Activated naive CD4-positive, alpha-beta T cell treated with anti-CD3 and anti-CD28 coated beads, Interleukin-2, amount 50 U/mL, for 24 hours (primary cell): Measurements from ENCODE around the gene MRPS6.

Source experiments
- H3K27ac Mint-ChIP-seq: one replicate; pipeline ENCODE4 v1.8.0; 2021; ENCODE audit warnings: mild to moderate bottlenecking, mixed read lengths
- H3K27me3 Mint-ChIP-seq: one replicate; pipeline ENCODE4 v1.8.0; 2021; ENCODE audit warnings: mixed read lengths
- H3K36me3 Mint-ChIP-seq: one replicate; pipeline ENCODE4 v1.8.0; 2021; ENCODE audit warnings: mixed read lengths
- H3K4me1 Mint-ChIP-seq: one replicate; pipeline ENCODE4 v1.8.0; 2021; ENCODE audit warnings: mixed read lengths
- H3K4me3 Mint-ChIP-seq: one replicate; pipeline ENCODE4 v1.8.0; 2021; ENCODE audit warnings: mild to moderate bottlenecking, mixed read lengths
- H3K9me3 Mint-ChIP-seq: one replicate; pipeline ENCODE4 v1.8.0; 2021; ENCODE audit warnings: mixed read lengths

MRPS6 gene

DNA sequence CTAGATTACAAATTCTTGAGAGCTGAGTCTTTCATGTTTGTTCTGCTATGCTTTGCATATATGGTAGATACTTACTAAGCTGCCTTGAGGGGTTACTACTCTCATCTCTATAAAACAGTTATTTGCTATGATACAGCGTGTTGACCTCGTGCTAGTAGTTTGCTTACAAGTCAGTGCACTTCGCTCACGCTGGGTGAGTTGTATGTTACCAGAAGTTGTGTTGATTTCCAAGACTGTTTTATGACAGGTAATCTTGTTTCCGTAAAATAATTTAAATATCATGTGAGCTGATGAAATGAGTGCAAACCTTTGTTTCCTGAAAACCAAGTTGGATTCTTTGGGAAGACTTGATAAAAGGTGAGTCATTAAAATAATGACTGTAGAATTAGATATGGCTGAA, 7.3 kb downstream of the MRPS6 start:
- peak overlapping the region; percentile 60 for H3K27ac Mint-ChIP-seq
- no peaks in the 10 kb centered on the region for H3K9me3 Mint-ChIP-seq
- no peaks in the 10 kb centered on the region for H3K27me3 Mint-ChIP-seq
- peaks cover 38% of the 10 kb centered on the region for H3K36me3 Mint-ChIP-seq
- H3K4me3 Mint-ChIP-seq, result peak overlapping the region; percentile 76
- H3K4me1 Mint-ChIP-seq, result peaks cover 95% of the 10 kb centered on the region

DNA sequence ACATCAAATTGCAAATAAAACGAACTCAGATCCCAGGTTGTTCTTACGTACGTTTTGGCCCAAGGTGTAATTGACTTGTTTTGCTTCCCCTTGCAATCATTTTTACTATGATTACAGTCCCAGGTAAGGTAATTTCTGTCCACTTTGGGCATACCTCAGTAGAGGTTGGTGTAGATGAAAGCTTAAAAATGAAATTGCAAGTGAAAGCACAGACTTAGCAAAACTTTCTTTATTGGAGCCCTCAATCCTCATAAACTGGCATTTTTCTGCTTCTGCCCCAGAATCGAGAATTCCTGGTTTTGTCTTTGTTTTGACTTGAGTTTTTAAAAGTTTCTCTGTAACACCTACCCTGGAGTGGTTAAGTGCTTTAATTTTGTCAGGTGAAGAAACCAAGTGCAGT, 9.4 kb downstream of the MRPS6 start:
- H3K9me3 Mint-ChIP-seq, result no peaks in the 10 kb centered on the region
- H3K4me1 Mint-ChIP-seq, result peaks cover 74% of the 10 kb centered on the region
- peak overlapping the region; percentile 45 for H3K4me3 Mint-ChIP-seq
- H3K27me3 Mint-ChIP-seq, result no peaks in the 10 kb centered on the region
- H3K27ac Mint-ChIP-seq, result peak overlapping the region; percentile 14
- H3K36me3 Mint-ChIP-seq, result peaks cover 35% of the 10 kb centered on the region

DNA sequence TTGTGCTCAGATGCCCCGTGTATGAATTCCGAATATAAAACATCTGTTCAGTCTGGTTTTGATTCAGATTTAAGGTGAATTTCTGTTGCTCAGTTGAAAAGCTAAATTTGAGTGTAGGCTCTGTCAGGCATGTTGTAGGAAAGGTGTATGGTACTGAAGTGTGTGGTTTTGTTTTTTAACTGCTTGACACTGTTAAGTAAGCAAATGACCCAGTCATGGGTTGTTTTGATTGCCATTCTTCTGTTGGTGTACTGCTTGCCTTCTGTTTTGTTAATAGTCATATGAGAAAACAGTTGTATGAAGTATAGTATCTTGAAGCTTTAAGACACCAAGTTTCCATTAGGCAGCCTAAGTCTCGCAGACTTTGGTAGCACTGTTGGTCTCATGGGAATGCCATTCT, 10.0 kb downstream of the MRPS6 start:
- Mint-ChIP-seq H3K27me3 (no peaks in the 10 kb centered on the region), H3K4me3 (peak overlapping the region; percentile 45), H3K27ac (peak overlapping the region; percentile 19), H3K9me3 (no peaks in the 10 kb centered on the region), H3K4me1 (peaks cover 68% of the 10 kb centered on the region), H3K36me3 (peaks cover 35% of the 10 kb centered on the region)

DNA sequence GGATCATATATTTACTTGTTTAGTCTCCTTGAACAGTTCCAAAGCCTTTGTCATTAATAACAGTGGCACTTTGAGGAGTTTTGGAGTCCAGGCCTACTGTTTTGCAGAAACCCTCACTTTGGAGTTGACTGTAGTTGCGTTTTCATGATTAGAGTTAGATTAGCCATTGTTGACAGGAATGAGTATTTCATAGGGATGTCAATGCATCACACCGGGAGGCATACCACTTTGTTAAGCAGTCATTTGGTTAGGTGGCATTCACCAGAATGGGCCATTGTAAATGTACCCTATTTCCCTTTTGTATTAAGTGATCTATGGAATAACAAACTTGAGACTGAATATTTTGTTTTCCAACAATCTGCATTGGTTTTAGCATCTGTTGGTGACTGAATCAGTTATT, 11.8 kb downstream of the MRPS6 start:
- Mint-ChIP-seq H3K4me1 (peaks cover 61% of the 10 kb centered on the region), H3K27me3 (no peaks in the 10 kb centered on the region), H3K9me3 (no peaks in the 10 kb centered on the region), H3K27ac (no peak overlapping the region), H3K4me3 (peak overlapping the region; percentile 9), H3K36me3 (peaks cover 33% of the 10 kb centered on the region)

DNA sequence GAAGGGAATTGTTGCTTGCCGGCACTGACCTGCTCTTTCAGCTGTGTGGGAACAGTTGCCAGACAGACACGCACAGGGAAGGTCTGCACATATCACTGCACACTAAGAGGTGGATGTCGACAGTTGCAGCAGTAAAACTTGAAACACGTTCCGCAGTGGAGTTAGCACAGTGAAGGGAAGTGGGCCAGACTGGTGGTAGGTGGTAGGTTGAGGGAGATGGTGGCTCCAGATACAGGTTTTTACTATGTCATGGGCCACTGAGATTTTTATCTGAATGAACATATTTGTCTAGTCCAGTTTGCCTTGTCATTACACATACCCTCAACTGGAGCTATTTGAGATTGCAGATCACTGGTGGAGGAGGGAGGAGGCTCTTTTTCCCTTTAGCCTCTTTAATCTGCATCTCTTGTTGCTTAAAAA, 13.5 kb downstream of the MRPS6 start:
- Mint-ChIP-seq H3K27me3 (no peaks in the 10 kb centered on the region), H3K4me1 (peaks cover 61% of the 10 kb centered on the region)

DNA sequence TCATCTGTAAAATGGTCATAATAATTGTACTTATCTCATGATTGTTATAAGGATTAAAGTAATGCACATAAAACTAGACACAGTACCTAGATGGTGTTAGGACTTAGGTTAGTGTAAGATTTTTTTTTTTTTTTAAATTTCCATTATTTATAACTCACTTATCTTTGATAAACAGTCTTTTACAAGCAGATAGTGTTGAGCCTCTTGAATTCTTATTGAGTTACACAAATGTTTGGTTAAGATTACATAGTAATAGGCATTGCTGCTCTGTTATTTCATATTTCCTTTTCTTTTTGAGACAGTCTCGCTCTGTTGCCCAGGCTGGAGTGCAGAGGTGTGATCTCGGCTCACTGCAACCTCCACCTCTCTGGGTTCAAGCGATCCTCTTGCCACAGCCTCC, 15.4 kb downstream of the MRPS6 start:
- H3K9me3 Mint-ChIP-seq, result no peaks in the 10 kb centered on the region
- no peak overlapping the region for H3K4me3 Mint-ChIP-seq
- H3K4me1 Mint-ChIP-seq, result peaks cover 59% of the 10 kb centered on the region
- no peaks in the 10 kb centered on the region for H3K27me3 Mint-ChIP-seq
- H3K36me3 Mint-ChIP-seq, result peaks cover 9% of the 10 kb centered on the region
- H3K27ac Mint-ChIP-seq, result no peak overlapping the region

More for the DNA sequence above, 13.5 kb downstream of the MRPS6 start:
- Mint-ChIP-seq H3K9me3 (no peaks in the 10 kb centered on the region), H3K27ac (no peak overlapping the region), H3K4me3 (no peak overlapping the region), H3K36me3 (peaks cover 23% of the 10 kb centered on the region)

DNA sequence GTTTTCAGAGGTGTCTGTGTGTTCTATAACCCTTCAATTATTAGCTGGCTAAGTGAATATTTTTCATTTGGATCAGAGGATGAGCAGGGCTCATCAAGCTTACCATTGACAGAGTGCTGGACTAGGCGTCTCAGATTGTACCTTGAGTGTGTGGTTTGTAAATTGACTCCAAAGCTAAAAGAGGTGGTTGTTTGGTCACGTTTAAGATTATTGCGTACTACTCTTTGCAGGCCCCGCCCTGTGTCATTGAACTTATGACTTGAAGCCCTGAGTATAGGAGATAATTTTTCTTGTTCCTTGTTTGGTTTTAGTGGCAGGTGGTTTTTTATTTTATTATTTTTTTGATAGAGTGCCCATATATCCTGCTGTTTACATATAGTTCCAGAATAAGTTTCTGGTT, 17.7 kb downstream of the MRPS6 start:
- Mint-ChIP-seq H3K36me3 (peaks cover 15% of the 10 kb centered on the region), H3K27me3 (no peaks in the 10 kb centered on the region), H3K4me1 (peaks cover 67% of the 10 kb centered on the region), H3K27ac (no peak overlapping the region), H3K4me3 (no peak overlapping the region), H3K9me3 (no peaks in the 10 kb centered on the region)

DNA sequence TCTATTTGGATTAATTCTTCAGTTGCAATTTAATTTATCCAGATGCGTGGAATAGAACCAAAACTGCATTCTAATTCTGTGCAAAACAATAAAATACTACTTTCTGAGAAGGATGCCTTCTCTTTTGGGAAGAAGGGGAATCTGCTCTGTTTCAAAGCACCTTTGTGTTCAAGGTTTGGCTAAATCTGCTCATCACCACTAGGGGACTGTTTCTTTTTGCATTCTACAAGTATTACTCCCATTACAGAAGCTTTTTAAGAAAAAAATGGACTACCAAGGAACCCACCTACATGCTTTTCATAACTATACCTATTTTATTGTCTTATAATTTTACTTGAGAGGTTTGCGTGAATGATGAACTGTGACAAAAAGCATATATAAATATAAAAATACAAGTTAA, 18.2 kb downstream of the MRPS6 start:
- Mint-ChIP-seq H3K27ac (no peak overlapping the region), H3K9me3 (no peaks in the 10 kb centered on the region), H3K4me3 (no peak overlapping the region), H3K27me3 (no peaks in the 10 kb centered on the region), H3K4me1 (peaks cover 68% of the 10 kb centered on the region), H3K36me3 (peaks cover 18% of the 10 kb centered on the region)

DNA sequence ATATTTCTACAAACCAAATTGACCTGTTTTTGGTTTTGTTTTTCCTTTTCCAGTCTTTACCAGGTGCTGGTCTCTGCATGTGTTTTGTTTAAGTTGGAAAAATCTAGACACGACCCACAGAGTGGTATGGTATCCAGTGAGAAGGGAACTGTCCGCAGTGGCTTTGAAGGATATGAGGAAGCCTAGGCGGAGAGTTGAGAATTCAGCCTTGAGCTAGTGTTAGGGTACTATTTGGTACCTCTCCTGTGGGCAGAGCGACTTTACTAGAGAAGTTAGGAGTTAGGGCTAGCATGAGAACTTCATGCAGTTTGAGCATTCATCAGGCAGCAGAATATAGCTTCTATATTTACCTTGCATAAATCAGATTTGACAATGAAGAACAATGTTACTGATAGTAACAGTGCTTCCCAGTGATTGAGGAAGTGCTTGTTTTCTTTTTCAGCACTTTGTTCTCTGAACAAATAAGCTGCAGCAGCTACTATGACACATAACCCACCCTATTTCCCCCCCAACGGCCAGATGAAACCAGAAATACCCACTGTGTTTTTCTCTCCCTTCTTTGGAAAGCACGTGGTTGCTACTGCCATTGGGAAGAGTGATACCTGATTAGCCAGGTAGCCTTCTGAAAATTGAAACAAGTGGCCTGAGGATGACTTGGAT, 19.0 kb downstream of the MRPS6 start:
- peaks cover 76% of the 10 kb centered on the region for H3K4me1 Mint-ChIP-seq
- H3K36me3 Mint-ChIP-seq, result peaks cover 25% of the 10 kb centered on the region
- H3K27me3 Mint-ChIP-seq, result no peaks in the 10 kb centered on the region
- H3K4me3 Mint-ChIP-seq, result peak overlapping the region; percentile 8
- H3K9me3 Mint-ChIP-seq, result no peaks in the 10 kb centered on the region
- no peak overlapping the region for H3K27ac Mint-ChIP-seq

DNA sequence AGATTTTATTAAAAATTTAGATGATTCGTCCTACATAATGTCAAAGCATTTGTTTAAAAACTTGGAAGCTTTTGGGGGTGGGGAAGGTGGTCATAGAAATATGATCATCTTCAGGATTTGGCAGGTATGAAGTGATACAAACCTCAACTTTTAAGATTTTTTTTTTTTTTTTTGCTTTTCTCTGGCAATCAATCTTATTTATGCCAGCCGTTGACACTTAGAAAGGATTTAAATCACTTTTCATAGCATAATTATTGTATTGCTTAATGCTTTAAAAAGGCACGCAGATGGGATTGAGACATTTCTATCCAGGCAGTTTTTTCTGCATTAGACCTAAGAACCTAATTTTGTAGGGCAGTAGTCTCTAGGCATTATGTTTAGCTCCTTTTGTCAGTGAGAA, 19.7 kb downstream of the MRPS6 start:
- Mint-ChIP-seq H3K9me3 (no peaks in the 10 kb centered on the region), H3K27me3 (no peaks in the 10 kb centered on the region), H3K36me3 (peaks cover 25% of the 10 kb centered on the region)

DNA sequence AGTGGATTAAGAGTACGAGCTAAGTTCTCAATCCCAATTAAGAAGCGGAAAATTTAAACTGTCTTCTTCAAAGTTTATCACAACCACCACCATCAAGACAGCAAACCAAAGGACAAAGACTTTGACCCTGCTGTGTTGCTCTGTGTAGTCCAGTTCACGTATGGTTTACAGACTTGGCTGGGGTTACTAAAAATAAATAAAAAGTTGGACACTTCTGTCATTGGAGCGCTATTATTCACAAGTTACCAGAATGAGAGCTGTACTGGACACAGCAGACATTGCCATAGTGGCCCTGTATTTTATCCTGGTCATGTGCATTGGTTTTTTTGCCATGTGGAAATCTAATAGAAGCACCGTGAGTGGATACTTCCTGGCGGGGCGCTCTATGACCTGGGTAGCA, 21.6 kb downstream of the MRPS6 start:
- no peak overlapping the region for H3K4me3 Mint-ChIP-seq
- H3K27me3 Mint-ChIP-seq, result no peaks in the 10 kb centered on the region
- no peaks in the 10 kb centered on the region for H3K9me3 Mint-ChIP-seq
- H3K4me1 Mint-ChIP-seq, result peaks cover 92% of the 10 kb centered on the region
- peaks cover 22% of the 10 kb centered on the region for H3K36me3 Mint-ChIP-seq
- H3K27ac Mint-ChIP-seq, result no peak overlapping the region

More for the DNA sequence above, 19.7 kb downstream of the MRPS6 start:
- H3K4me1 Mint-ChIP-seq, result peaks cover 83% of the 10 kb centered on the region
- H3K27ac Mint-ChIP-seq, result no peak overlapping the region
- H3K4me3 Mint-ChIP-seq, result no peak overlapping the region

DNA sequence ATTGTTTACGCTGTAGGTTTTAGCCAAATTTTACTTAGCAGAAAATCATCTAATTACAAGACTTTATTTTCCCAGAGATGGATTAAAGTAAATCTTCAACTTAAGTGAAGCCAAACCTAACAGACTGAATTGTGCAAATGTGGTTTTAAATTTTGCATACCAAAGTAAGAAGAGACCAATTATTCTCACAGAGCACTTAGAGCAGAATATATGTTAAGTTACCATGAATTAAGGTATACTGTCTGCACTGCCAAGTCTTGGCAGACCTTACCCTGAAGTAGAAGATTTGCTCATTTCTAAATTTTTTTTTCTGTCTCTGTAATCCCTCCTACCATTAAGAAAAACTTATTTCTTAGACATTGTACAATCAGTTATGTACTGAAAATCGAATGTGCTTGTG, 24.1 kb downstream of the MRPS6 start:
- H3K4me3 Mint-ChIP-seq, result no peak overlapping the region
- no peaks in the 10 kb centered on the region for H3K27me3 Mint-ChIP-seq
- no peaks in the 10 kb centered on the region for H3K9me3 Mint-ChIP-seq
- peaks cover 28% of the 10 kb centered on the region for H3K36me3 Mint-ChIP-seq
- H3K4me1 Mint-ChIP-seq, result peaks cover 94% of the 10 kb centered on the region
- no peak overlapping the region for H3K27ac Mint-ChIP-seq

DNA sequence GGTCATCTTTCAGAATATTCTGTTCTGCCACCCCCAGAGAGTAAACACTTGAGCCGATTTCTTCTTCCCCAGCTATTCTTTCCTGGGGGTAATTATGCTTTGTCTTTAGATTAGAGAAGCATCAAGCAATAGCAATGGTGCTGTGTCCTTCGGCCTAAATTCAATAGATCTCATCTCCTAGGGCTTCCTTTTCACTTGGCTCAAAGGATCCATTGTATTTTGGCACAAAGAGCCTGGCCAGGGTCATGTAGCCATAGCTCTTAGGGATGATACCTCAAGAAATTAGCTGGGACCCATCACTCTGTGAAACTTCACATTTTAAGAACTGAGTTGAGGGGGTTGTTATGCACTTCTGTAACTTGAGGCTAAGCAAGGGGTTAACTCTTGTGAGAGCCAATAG, 27.0 kb downstream of the MRPS6 start:
- Mint-ChIP-seq H3K4me3 (no peak overlapping the region), H3K27ac (no peak overlapping the region), H3K36me3 (peaks cover 34% of the 10 kb centered on the region), H3K27me3 (no peaks in the 10 kb centered on the region), H3K9me3 (no peaks in the 10 kb centered on the region), H3K4me1 (peaks cover 90% of the 10 kb centered on the region)

DNA sequence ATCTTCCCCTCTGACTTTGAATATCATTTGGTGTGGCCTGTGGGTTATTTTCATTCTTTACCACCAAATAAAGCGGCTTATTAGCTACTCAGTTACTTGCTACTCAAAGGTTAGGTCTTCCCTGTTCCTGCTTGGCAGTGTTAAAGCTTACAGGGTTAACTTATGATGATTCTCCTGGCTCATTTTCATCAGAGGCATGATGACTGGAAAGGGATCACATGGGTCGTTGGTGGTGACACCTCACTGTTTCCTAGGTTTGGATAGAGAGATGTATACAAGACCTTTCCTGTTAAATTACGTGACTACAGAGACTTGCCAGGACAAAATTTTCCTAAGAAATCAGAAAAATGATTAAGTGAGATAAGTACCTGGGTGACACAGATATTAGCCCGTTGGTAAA, 27.4 kb downstream of the MRPS6 start:
- Mint-ChIP-seq H3K27me3 (no peaks in the 10 kb centered on the region), H3K36me3 (peaks cover 32% of the 10 kb centered on the region), H3K9me3 (no peaks in the 10 kb centered on the region), H3K4me1 (peaks cover 90% of the 10 kb centered on the region), H3K27ac (peak overlapping the region; percentile 70), H3K4me3 (no peak overlapping the region)

DNA sequence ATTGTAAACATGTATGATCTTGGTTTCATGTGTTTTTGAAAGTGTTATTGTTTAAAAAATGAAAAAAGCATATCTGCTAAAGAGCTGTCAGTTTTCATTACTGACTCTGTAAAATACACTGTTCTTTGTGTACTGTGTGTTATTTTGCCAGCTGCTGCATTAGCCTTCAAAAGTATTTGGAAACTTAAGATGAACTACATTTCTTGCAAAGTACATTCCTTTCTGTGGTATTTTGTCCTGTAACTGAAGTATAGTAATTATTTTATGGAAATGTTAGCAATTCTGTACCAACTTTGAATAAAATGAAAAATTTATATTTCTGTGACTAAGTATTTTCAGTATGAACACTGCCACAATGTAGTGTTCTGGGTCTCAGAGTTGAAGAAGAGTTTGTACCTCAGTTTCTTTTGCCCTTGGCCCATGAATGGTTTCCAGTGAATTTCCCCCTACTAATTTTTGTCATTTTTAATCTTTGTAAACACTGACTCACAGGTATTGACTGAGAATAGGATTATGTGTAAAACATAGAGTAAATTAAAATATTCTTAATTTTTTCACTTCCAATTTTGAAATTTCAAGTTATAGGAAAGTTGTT, 32.7 kb downstream of the MRPS6 start:
- Mint-ChIP-seq H3K9me3 (no peaks in the 10 kb centered on the region), H3K27ac (no peak overlapping the region), H3K27me3 (no peaks in the 10 kb centered on the region), H3K4me1 (peaks cover 81% of the 10 kb centered on the region), H3K4me3 (no peak overlapping the region), H3K36me3 (peaks cover 28% of the 10 kb centered on the region)

DNA sequence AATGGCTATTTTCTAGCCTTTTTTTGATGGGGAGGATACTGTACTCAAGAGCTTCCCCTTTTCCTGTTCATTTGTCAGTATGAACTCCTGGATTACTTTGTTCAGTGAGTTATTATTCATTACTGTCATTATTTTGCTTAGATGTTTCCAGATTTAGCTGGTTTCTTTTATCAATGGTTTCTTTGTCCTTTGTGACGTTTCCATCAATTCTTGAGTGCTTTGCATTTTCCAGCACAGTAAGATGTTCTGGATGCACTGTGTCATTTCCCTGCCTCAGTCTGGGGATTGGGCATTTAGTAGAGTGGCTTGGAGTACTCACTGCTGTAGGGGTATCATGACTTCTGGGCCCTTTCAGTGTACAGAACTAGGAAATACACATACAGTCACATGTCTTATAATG, 34.2 kb downstream of the MRPS6 start:
- Mint-ChIP-seq H3K27me3 (no peaks in the 10 kb centered on the region), H3K27ac (no peak overlapping the region), H3K9me3 (no peaks in the 10 kb centered on the region), H3K4me1 (peaks cover 81% of the 10 kb centered on the region), H3K4me3 (no peak overlapping the region), H3K36me3 (peaks cover 32% of the 10 kb centered on the region)

DNA sequence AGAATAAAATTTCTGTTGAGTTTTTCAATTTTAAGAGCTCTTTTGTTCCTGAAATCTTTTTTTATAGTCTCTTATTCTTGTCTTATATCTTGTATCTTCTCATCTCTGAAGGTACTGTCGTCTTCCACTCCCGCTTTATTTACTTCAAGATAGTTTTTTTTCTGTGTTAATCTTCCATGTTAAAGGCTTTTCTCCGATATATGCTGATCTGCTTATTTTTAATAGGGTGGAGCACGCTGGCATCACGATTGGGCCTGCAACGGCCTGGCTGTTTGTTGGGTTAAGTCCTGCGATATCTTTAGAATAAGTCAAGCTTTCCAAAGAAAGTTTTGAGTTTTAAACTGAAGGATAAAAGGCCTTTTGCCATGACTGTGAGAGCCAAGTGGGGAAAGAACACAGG, 35.7 kb downstream of the MRPS6 start:
- H3K9me3 Mint-ChIP-seq, result no peaks in the 10 kb centered on the region
- peaks cover 28% of the 10 kb centered on the region for H3K36me3 Mint-ChIP-seq
- H3K4me1 Mint-ChIP-seq, result peaks cover 79% of the 10 kb centered on the region
- no peak overlapping the region for H3K4me3 Mint-ChIP-seq
- peak overlapping the region; percentile 57 for H3K27ac Mint-ChIP-seq
- H3K27me3 Mint-ChIP-seq, result no peaks in the 10 kb centered on the region
